Measurements from ENCODE around the gene ERICH6.

The ERICH6 gene

DNA sequence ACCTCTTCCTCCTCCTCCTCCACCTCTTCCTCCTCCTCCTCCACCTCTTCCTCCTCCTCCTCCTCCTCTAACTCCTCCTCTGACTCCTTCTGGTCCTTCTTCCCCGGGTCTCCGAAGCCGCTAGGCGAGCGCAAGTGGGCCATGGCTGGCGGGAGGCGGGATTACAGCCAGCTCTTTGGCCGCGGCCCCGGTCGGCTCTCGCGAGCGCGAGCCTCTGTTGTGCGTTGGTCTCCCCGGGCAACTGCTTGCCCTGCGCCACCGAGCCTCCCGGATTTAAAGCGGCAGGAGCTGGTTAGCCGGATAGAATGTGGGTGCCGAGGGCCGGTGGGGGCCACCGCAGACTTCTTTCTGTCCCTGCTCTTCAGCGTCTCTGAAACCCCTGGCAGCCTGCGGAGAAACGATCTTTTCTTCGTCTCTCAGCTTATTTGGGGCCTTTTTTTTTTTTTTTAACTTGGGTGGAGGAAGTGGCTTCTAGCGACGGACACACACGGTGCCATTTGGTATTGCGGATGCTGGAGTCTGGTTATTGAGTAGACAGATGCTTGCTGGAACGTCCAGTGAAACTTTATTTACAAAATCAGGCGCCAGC, at the start of gene ERICH6:
TSS of gene ERICH6 (minus strand) at position 165 of the 589 bp plus-strand sequence. CDS start at position 143, 22 bp downstream.
- Histone ChIP-seq H3K36me3 (ENCODE audit: low read length) (no peaks in the 10 kb centered on the region), H4K20me1 (ENCODE audit: low read depth, low read length) (no peaks in the 10 kb centered on the region), H2AFZ (ENCODE audit: low read depth, low read length, severe bottlenecking) (peak within 1 kb of the TSS; percentile 99), H3K79me2 (ENCODE audit: insufficient read depth, low read length) (no peaks in the 10 kb centered on the region), H3F3A (ENCODE audit: insufficient read depth) (0 out of 2 replicates have a peak, but pooled peaks cover 4% of the 10 kb centered on the region), H3K9ac (ENCODE audit: low read length) (peak within 1 kb of the TSS; percentile 67), H3K9me3 (ENCODE audit: insufficient read depth, low read length) (no peaks in the 10 kb centered on the region), H3K4me3 (ENCODE audit: insufficient read depth, low read length, poor library complexity, severe bottlenecking) (peak within 1 kb of the TSS; percentile 72), H3K4me2 (ENCODE audit: low read depth, low read length, poor library complexity, severe bottlenecking) (peak within 1 kb of the TSS; percentile 95), H3K27ac (ENCODE audit: low read depth, low read length) (peak within 1 kb of the TSS; percentile 57), H3K9me2 (replicated peaks; ENCODE audit: insufficient read depth, low read length) (no peaks in the 10 kb centered on the region), H3K27me3 (ENCODE audit: low read length) (no peaks in the 10 kb centered on the region)
- no peak for TF ChIP-seq EZH2phosphoT487 (conservative IDR thresholded peaks at IDR 0.05; ENCODE audit: low read length)
- TF ChIP-seq, protein P1, sequence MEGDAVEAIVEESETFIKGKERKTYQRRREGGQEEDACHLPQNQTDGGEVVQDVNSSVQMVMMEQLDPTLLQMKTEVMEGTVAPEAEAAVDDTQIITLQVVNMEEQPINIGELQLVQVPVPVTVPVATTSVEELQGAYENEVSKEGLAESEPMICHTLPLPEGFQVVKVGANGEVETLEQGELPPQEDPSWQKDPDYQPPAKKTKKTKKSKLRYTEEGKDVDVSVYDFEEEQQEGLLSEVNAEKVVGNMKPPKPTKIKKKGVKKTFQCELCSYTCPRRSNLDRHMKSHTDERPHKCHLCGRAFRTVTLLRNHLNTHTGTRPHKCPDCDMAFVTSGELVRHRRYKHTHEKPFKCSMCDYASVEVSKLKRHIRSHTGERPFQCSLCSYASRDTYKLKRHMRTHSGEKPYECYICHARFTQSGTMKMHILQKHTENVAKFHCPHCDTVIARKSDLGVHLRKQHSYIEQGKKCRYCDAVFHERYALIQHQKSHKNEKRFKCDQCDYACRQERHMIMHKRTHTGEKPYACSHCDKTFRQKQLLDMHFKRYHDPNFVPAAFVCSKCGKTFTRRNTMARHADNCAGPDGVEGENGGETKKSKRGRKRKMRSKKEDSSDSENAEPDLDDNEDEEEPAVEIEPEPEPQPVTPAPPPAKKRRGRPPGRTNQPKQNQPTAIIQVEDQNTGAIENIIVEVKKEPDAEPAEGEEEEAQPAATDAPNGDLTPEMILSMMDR (IDR thresholded peaks at IDR 0.05; ENCODE audit: insufficient read depth, low read length, poor library complexity, severe bottlenecking): no peak

DNA sequence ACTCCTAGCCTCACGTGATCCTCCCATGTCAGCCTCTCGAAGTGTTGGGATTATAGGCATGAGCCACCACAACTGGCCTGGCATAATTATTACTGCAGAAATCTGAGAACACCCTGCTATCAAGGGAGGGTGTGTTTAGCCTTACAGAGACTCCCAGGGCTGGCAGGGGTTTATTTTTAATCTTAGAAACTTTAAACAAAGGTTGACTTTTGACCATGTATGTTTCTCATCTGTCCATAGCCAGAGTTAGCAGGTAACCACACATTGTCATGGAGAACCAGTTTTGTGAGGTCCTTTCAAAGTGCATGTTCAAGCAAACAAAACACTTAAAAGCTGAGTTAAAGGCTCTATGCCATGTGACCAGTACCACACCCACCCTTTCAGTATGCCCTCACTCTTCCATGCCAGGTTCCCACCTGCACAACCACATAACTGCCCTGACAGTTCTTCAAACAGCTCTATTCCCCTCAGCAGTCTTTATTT, 48.1 kb upstream of the ERICH6 start:
- Histone ChIP-seq H3K27ac (ENCODE audit: low read depth, low read length) (no peak overlapping the region), H3K27me3 (ENCODE audit: low read length) (no peaks in the 10 kb centered on the region), H3K36me3 (ENCODE audit: low read length) (no peaks in the 10 kb centered on the region), H3K9ac (ENCODE audit: low read length) (no peak overlapping the region), H3F3A (ENCODE audit: insufficient read depth) (no peaks in the 10 kb centered on the region), H3K9me2 (replicated peaks; ENCODE audit: insufficient read depth, low read length) (no peaks in the 10 kb centered on the region), H2AFZ (ENCODE audit: low read depth, low read length, severe bottlenecking) (no peak overlapping the region), H3K9me3 (ENCODE audit: insufficient read depth, low read length) (no peaks in the 10 kb centered on the region), H3K79me2 (ENCODE audit: insufficient read depth, low read length) (peaks cover 93% of the 10 kb centered on the region), H3K4me3 (ENCODE audit: insufficient read depth, low read length, poor library complexity, severe bottlenecking) (no peak overlapping the region), H3K4me2 (ENCODE audit: low read depth, low read length, poor library complexity, severe bottlenecking) (no peak overlapping the region), H4K20me1 (ENCODE audit: low read depth, low read length) (peaks cover 7% of the 10 kb centered on the region; the same call in 1 of the 2 replicates)
- TF ChIP-seq EZH2phosphoT487 (conservative IDR thresholded peaks at IDR 0.05; ENCODE audit: low read length): no peak
- TF ChIP-seq, protein P1 (IDR thresholded peaks at IDR 0.05; ENCODE audit: insufficient read depth, low read length, poor library complexity, severe bottlenecking): no peak

DNA sequence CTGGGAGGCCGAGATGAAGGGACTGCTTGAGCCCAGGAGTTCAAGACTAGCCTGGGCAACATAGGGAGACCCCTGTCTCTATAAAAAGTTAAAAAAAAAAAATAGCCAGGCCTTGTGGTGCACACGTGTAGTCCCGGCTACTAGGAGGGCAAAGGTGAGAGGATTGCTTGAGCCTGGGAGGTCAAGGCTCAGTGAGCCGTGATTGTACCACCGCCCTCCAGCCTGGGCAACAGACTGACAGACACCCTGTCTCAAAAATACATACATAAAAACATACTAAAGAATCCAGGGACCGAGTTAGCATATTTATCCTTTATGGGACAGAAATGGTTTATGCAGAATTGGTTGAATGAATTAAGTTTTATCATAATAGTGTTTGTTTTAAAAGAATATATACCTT, 45.5 kb upstream of the ERICH6 start:
- H3K79me2 ChIP-seq (ENCODE audit: insufficient read depth, low read length): peaks cover 97% of the 10 kb centered on the region
- no peak overlapping the region for H3K9ac ChIP-seq (ENCODE audit: low read length)
- H3K27me3 ChIP-seq (ENCODE audit: low read length): no peaks in the 10 kb centered on the region
- no peaks in the 10 kb centered on the region for H3K36me3 ChIP-seq (ENCODE audit: low read length)
- H3F3A ChIP-seq (ENCODE audit: insufficient read depth): no peaks in the 10 kb centered on the region
- no peak overlapping the region for H3K4me3 ChIP-seq (ENCODE audit: insufficient read depth, low read length, poor library complexity, severe bottlenecking)
- H3K4me2 ChIP-seq (ENCODE audit: low read depth, low read length, poor library complexity, severe bottlenecking): no peak overlapping the region
- peaks cover 4% of the 10 kb centered on the region; the same call in 1 of the 2 replicates for H4K20me1 ChIP-seq (ENCODE audit: low read depth, low read length)
- H3K9me3 ChIP-seq (ENCODE audit: insufficient read depth, low read length): no peaks in the 10 kb centered on the region
- H3K27ac ChIP-seq (ENCODE audit: low read depth, low read length): no peak overlapping the region
- H2AFZ ChIP-seq (ENCODE audit: low read depth, low read length, severe bottlenecking): no peak overlapping the region
- no peaks in the 10 kb centered on the region for H3K9me2 ChIP-seq (replicated peaks; ENCODE audit: insufficient read depth, low read length)
- TF ChIP-seq, protein P1 (IDR thresholded peaks at IDR 0.05; ENCODE audit: insufficient read depth, low read length, poor library complexity, severe bottlenecking): no peak
- TF ChIP-seq EZH2phosphoT487 (conservative IDR thresholded peaks at IDR 0.05; ENCODE audit: low read length): no peak

All from SU-DHL-6 (cell line).